H9 (cell line): Measurements from ENCODE around the gene CCDC148. TPM values are rescaled to one million over a fixed set of nuclear protein-coding genes. Genes with fewer than 3 reads are reported as not detected.

Experiments used
- DNase-seq: peaks from one replicate; pipeline ENCODE4 v3.0.0-alpha.2; 2017
- H2AFZ ChIP-seq: one replicate; pipeline ENCODE4 v1.6.1; 2013; ENCODE audit warnings: mild to moderate bottlenecking, low read length, control low read depth, moderate library complexity
- H2AK5ac ChIP-seq: 2 replicates; pipeline ENCODE4 v1.6.1; 2013; ENCODE audit warnings: low read length, control low read depth, mixed read lengths; ENCODE audit not compliant: insufficient read length
- H2BK120ac ChIP-seq: one replicate; pipeline ENCODE4 v1.6.1; 2013; ENCODE audit warnings: low read depth, mild to moderate bottlenecking, low read length, control low read depth, inconsistent platforms; ENCODE audit not compliant: poor library complexity, severe bottlenecking
- H2BK12ac ChIP-seq: 2 replicates; pipeline ENCODE4 v1.6.1; 2013; ENCODE audit warnings: low read length, control low read depth, mixed read lengths, low read depth; ENCODE audit not compliant: insufficient read length
- H2BK15ac ChIP-seq: 2 replicates; pipeline ENCODE4 v1.6.1; 2013; ENCODE audit warnings: low read depth, low read length, control low read depth
- H2BK20ac ChIP-seq: one replicate; pipeline ENCODE4 v1.6.1; 2013; ENCODE audit warnings: low read depth, mild to moderate bottlenecking, low read length, control low read depth, inconsistent platforms; ENCODE audit not compliant: poor library complexity, severe bottlenecking
- H2BK5ac ChIP-seq: 2 replicates; pipeline ENCODE4 v1.6.1; 2013; ENCODE audit warnings: low read length, control low read depth, mixed read lengths; ENCODE audit not compliant: insufficient read length
- H3K14ac ChIP-seq: 2 replicates; pipeline ENCODE4 v1.6.1; 2013; ENCODE audit warnings: low read length, control low read depth; ENCODE audit not compliant: insufficient read depth
- H3K18ac ChIP-seq: 2 replicates; pipeline ENCODE4 v1.6.1; 2013; ENCODE audit warnings: low read depth, mild to moderate bottlenecking, mixed read lengths, low read length, control low read depth; ENCODE audit not compliant: insufficient read length
- H3K23ac ChIP-seq: 2 replicates; pipeline ENCODE4 v1.6.1; 2013; ENCODE audit warnings: low read length, control low read depth, mixed read lengths, low read depth; ENCODE audit not compliant: insufficient read length
- H3K23me2 ChIP-seq: 2 replicates; pipeline ENCODE4 v1.6.1; 2013; ENCODE audit warnings: low read depth, mild to moderate bottlenecking, mixed read lengths, low read length, control low read depth; ENCODE audit not compliant: insufficient read length, poor library complexity, severe bottlenecking
- H3K27ac ChIP-seq: 2 replicates; pipeline ENCODE4 v1.5.1; 2013; ENCODE audit warnings: low read length, control low read depth, mixed read lengths, low read depth; ENCODE audit not compliant: insufficient read length
- H3K27me3 ChIP-seq: 2 replicates; pipeline ENCODE4 v1.6.1; 2013; ENCODE audit warnings: low read length, control low read depth, inconsistent platforms; ENCODE audit not compliant: insufficient read depth
- H3K4ac ChIP-seq: 2 replicates; pipeline ENCODE4 v1.6.1; 2013; ENCODE audit warnings: low read depth, mild to moderate bottlenecking, control low read depth, inconsistent platforms, low read length, moderate library complexity
- H3K4me1 ChIP-seq: 2 replicates; pipeline ENCODE4 v1.6.1; 2013; ENCODE audit warnings: low read length, control low read depth, inconsistent platforms; ENCODE audit not compliant: insufficient read depth
- H3K4me2 ChIP-seq: 2 replicates; pipeline ENCODE4 v1.6.1; 2013; ENCODE audit warnings: low read length, control low read depth, mixed read lengths; ENCODE audit not compliant: insufficient read length, insufficient read depth
- H3K56ac ChIP-seq: 2 replicates; pipeline ENCODE4 v1.6.1; 2013; ENCODE audit warnings: low read depth, mild to moderate bottlenecking, mixed read lengths, low read length, control low read depth; ENCODE audit not compliant: insufficient read length
- H3K79me1 ChIP-seq: 2 replicates; pipeline ENCODE4 v1.6.1; 2013; ENCODE audit warnings: low read depth, mild to moderate bottlenecking, moderate library complexity, low read length, control low read depth, inconsistent platforms; ENCODE audit not compliant: insufficient read depth, poor library complexity, severe bottlenecking
- H3K79me2 ChIP-seq: 2 replicates; pipeline ENCODE4 v1.6.1; 2013; ENCODE audit warnings: low read length, control low read depth, inconsistent platforms; ENCODE audit not compliant: insufficient read depth
- H3K9ac ChIP-seq: 2 replicates; pipeline ENCODE4 v1.6.1; 2013; ENCODE audit warnings: low read length, control low read depth, mixed read lengths; ENCODE audit not compliant: insufficient read length; ENCODE audit errors: extremely low read depth
- H3K9me3 ChIP-seq: one replicate; pipeline ENCODE4 v1.6.1; 2013; ENCODE audit warnings: low read depth, low read length, inconsistent platforms; ENCODE audit not compliant: control insufficient read depth
- H3T11ph ChIP-seq: one replicate; pipeline ENCODE4 v1.6.1; 2013; ENCODE audit warnings: mild to moderate bottlenecking, low read length, control low read depth, inconsistent platforms
- H4K20me1 ChIP-seq: one replicate; pipeline ENCODE4 v1.6.1; 2013; ENCODE audit not compliant: control insufficient read depth, insufficient read length, insufficient read depth
- H4K5ac ChIP-seq: 2 replicates; pipeline ENCODE4 v1.6.1; 2013; ENCODE audit warnings: low read depth, mild to moderate bottlenecking, mixed read lengths, low read length, control low read depth; ENCODE audit not compliant: insufficient read length
- H4K8ac ChIP-seq: replicated peaks from 2 replicates; pipeline ENCODE4 v1.6.1; 2013; ENCODE audit warnings: low read length, control low read depth, mixed read lengths, low read depth; ENCODE audit not compliant: insufficient read length
- H4K91ac ChIP-seq: 2 replicates; pipeline ENCODE4 v1.6.1; 2013; ENCODE audit warnings: low read depth, mild to moderate bottlenecking, moderate library complexity, mixed read lengths, low read length, control low read depth; ENCODE audit not compliant: insufficient read length
- H3K27ac Mint-ChIP-seq, 3 experiments: 2 replicates in 2 of 3; 3 replicates in 1 of 3; pipeline ENCODE4 v1.8.0; 2020 to 2021; ENCODE audit warnings: mixed read lengths in 3 of 3, mild to moderate bottlenecking in 1 of 3, moderate library complexity in 1 of 3
- H3K27me3 Mint-ChIP-seq: 2 replicates; pipeline ENCODE4 v1.8.0; 2021; ENCODE audit warnings: low read depth, mild to moderate bottlenecking, moderate library complexity, mixed read lengths
- H3K36me3 Mint-ChIP-seq, 3 experiments: 2 replicates in 2 of 3; 3 replicates in 1 of 3; pipeline ENCODE4 v1.8.0; 2020 to 2021; ENCODE audit warnings: low read depth in 3 of 3, mixed read lengths in 3 of 3; ENCODE audit not compliant: insufficient read depth in 1 of 3
- H3K4me1 Mint-ChIP-seq, 2 experiments: 2 replicates each; pipeline ENCODE4 v1.8.0; 2020; ENCODE audit warnings: mixed read lengths in 2 of 2
- H3K4me3 Mint-ChIP-seq, 2 experiments: 2 replicates in 1 of 2; 3 replicates in 1 of 2; pipeline ENCODE4 v1.8.0; 2020 to 2021; ENCODE audit warnings: mild to moderate bottlenecking in 2 of 2, mixed read lengths in 2 of 2, moderate library complexity in 1 of 2
- H3K9me3 Mint-ChIP-seq, 2 experiments: 2 replicates in 1 of 2; 3 replicates in 1 of 2; pipeline ENCODE4 v1.8.0; 2020; ENCODE audit warnings: mild to moderate bottlenecking in 2 of 2, mixed read lengths in 2 of 2, moderate library complexity in 1 of 2
- CTCF ChIP-seq: fragments of 200-600 bp; sonication (generic); conservative IDR thresholded peaks from 3 replicates; pipeline ENCODE4 v1.8.0; 2021; ENCODE audit warnings: antibody characterized with exemption, mild to moderate bottlenecking
- WGBS: extraction: QIAGEN DNeasy Blood & Tissue Kit; methylation state at CpG from one replicate; pipeline ENCODE4 v1.1.7; 2013; ENCODE audit warnings: missing lambda C conversion rate, low lambda C conversion rate, mixed read lengths; ENCODE audit not compliant: insufficient read length; ENCODE audit errors: extremely low coverage; 5-methylcytosine and 5-hydroxymethylcytosine counted together
- total RNA-seq: library from RNA; stranded (reverse); gene quantifications from 2 replicates; pipeline ENCODE4 v1.2.1, GENCODE V29; 2021

CCDC148 gene
- total RNA-seq, 1 experiment from 2014 or later: 1.5 TPM

- H3K36me3 Mint-ChIP-seq: peaks cover 11 to 41% (median 14%) of the 10 kb centered on the region in 3 experiments
- Histone ChIP-seq H2BK12ac (no peak overlapping the region), H3K79me2 (0 out of 2 replicates have a peak, but pooled peaks cover 2% of the 10 kb centered on the region), H4K20me1 (no peaks in the 10 kb centered on the region), H4K91ac (no peak overlapping the region), H3K9me3 (no peaks in the 10 kb centered on the region), H2AK5ac (no peak overlapping the region), H3K27me3 (no peaks in the 10 kb centered on the region; the same call in 1 of the 2 replicates), H3K23ac (no peak overlapping the region), H4K8ac (no peak overlapping the region), H2BK15ac (no peak overlapping the region), H3K27ac (no peak overlapping the region), H3K56ac (no peak overlapping the region), H2BK5ac (no peak overlapping the region), H3K4me1 (peaks cover 2% of the 10 kb centered on the region; the same call in 1 of the 2 replicates), H3K18ac (no peak overlapping the region), H3T11ph (no peak overlapping the region), H3K14ac (no peak overlapping the region), H3K4ac (no peak overlapping the region), H3K9ac (no peak overlapping the region), H2AFZ (no peak overlapping the region), H2BK20ac (no peak overlapping the region), H3K4me2 (no peak overlapping the region), H2BK120ac (no peak overlapping the region), H4K5ac (no peak overlapping the region), H3K79me1 (no peaks in the 10 kb centered on the region), H3K23me2 (no peaks in the 10 kb centered on the region)
- no peaks in the 10 kb centered on the region; the same call in 1 of the 2 replicates for H3K27me3 Mint-ChIP-seq
- no peak overlapping the region; a peak in 1 of 7 replicates for H3K27ac Mint-ChIP-seq
- no CpG with 5 or more reads among the region's 2 CpGs for WGBS
- peaks cover 21 to 23% of the 10 kb centered on the region in 2 experiments for H3K4me1 Mint-ChIP-seq
- H3K4me3 Mint-ChIP-seq: no peak overlapping the region
- TF ChIP-seq CTCF: no peak
- H3K9me3 Mint-ChIP-seq: peaks cover 24 to 31% of the 10 kb centered on the region in 2 experiments
- DNase-seq: no peak
Observed at GRCh38 chr2:158413581-158413980, 43.0 kb downstream of the CCDC148 start.
